SU-DHL-6 (cell line): ENCODE results near the gene ATP5PD.

Source experiments
- CTCF ChIP-seq: fragments of 200-600 bp; sonication (generic); IDR thresholded peaks from one replicate; pipeline ENCODE4 v1.5.1; 2017; ENCODE audit warnings: antibody characterized with exemption, mild to moderate bottlenecking, low read length, moderate library complexity; ENCODE audit not compliant: insufficient read depth, poor library complexity, severe bottlenecking
- EZH2phosphoT487 ChIP-seq: fragments of 200-600 bp; sonication (generic), shearing (Covaris generic); conservative IDR thresholded peaks from 2 replicates; pipeline ENCODE4 v1.6.1; 2018; ENCODE audit warnings: mild to moderate bottlenecking, antibody characterized with exemption, low read length, moderate library complexity, mixed read lengths

- TF ChIP-seq CTCF (no peak), EZH2phosphoT487 (no peak)
Measured at GRCh38 chr17:75034236-75034908, 12.4 kb downstream of the ATP5PD start.
